K562 (cell line): ENCODE measurements around the gene TNNI2. TPM values are rescaled to one million over a fixed set of nuclear protein-coding genes. Genes with fewer than 3 reads are reported as not detected.

Experiments
- ATAC-seq: fragments of 200-7000 bp; cut with Tn5 transposase; 3 replicates; pipeline ENCODE4 v1.9.1; 2020; ENCODE audit warnings: moderate library complexity
- BruUV-seq: library from RNA; stranded (reverse); fragments of 400-500 nt; replicated peaks from 2 replicates; lab custom pipeline; 2021; lab: Mats Ljungman, UMichigan
- CTCF ChIA-PET: fragments of 300-600 bp; formaldehyde crosslinking; extraction: SDS; loops from one replicate; lab custom pipeline; 2021; ENCODE audit warnings: low intra/inter-chr PET ratio; lab: Yijun Ruan, JAX
- POLR2A ChIA-PET: fragments of 300-600, 350-650 bp; sonication (Branson Sonifier 250); formaldehyde crosslinking; extraction: SDS; loops from one replicate; lab custom pipeline; 2021; ENCODE audit warnings: antibody characterized with exemption, inconsistent platforms; lab: Yijun Ruan, JAX
- DNase-seq, 4 experiments: peaks; one replicate each; pipeline versions ENCODE4 v3.0.0 to v3.0.0-alpha.2; 2011 to 2018; ENCODE audit warnings: low spot score in 3 of 4, mixed read lengths in 3 of 4; ENCODE audit errors: extremely low read depth in 1 of 4
- FAIRE-seq: peaks from 2 replicates; lab custom pipeline; 2011; peaks lifted over from hg19 to GRCh38; lab: Jason Lieb, UNC
- H2AFZ ChIP-seq: 2 replicates; pipeline ENCODE4 v1.6.0; 2011; ENCODE audit warnings: low read depth, low read length, control low read depth, inconsistent platforms
- H3K27ac ChIP-seq: fragments of 200-600 bp; 3 replicates; pipeline ENCODE4 v1.8.0; 2011; ENCODE audit warnings: low read depth, mild to moderate bottlenecking, control low read depth, inconsistent platforms, low read length, moderate library complexity, mixed read lengths; ENCODE audit errors: extremely low read depth
- H3K27me3 ChIP-seq, 2 experiments: fragments of 300-600 bp in 1 of 2; 2 replicates in 1 of 2; 3 replicates in 1 of 2; pipeline versions ENCODE4 v1.6.0 to v1.8.0; 2011; ENCODE audit warnings: inconsistent platforms in 2 of 2, low read length in 2 of 2, mild to moderate bottlenecking in 1 of 2, mixed read lengths in 1 of 2, moderate library complexity in 1 of 2; ENCODE audit not compliant: control insufficient read depth in 2 of 2, insufficient read depth in 2 of 2
- H3K36me3 ChIP-seq: fragments of 300-600 bp; 3 replicates; pipeline ENCODE4 v1.8.0; 2011; ENCODE audit warnings: mild to moderate bottlenecking, low read length, inconsistent platforms; ENCODE audit not compliant: control insufficient read depth, insufficient read depth
- H3K4me1 ChIP-seq, 2 experiments: fragments of 200-600 bp in 1 of 2; replicated peaks in 1 of 2; 2 replicates in 1 of 2; 3 replicates in 1 of 2; pipeline versions ENCODE4 v1.5.1 to v1.8.0; 2011; ENCODE audit warnings: inconsistent platforms in 2 of 2, low read length in 2 of 2, mild to moderate bottlenecking in 1 of 2, mixed read lengths in 1 of 2, moderate library complexity in 1 of 2; ENCODE audit not compliant: control insufficient read depth in 2 of 2, insufficient read depth in 2 of 2
- H3K4me2 ChIP-seq: 2 replicates; pipeline ENCODE4 v1.6.1; 2011; ENCODE audit warnings: low read length, control low read depth, inconsistent platforms, mixed read lengths; ENCODE audit not compliant: insufficient read depth
- H3K4me3 ChIP-seq: fragments of 200-600 bp; sonication (generic), shearing (Covaris generic); 2 replicates; pipeline ENCODE4 v1.5.1; 2016; ENCODE audit warnings: control low read depth, inconsistent platforms
- H3K79me2 ChIP-seq: fragments of 200-600 bp; 3 replicates; pipeline ENCODE4 v1.8.0; 2011; ENCODE audit warnings: low read length, inconsistent platforms; ENCODE audit not compliant: control insufficient read depth, insufficient read depth
- H3K9ac ChIP-seq, 2 experiments: 2 replicates each; pipeline versions ENCODE4 v1.6.0 to v1.6.1; 2011; ENCODE audit warnings: low read depth in 2 of 2, low read length in 2 of 2, control low read depth in 1 of 2, inconsistent platforms in 1 of 2, mild to moderate bottlenecking in 1 of 2, mixed read lengths in 1 of 2; ENCODE audit not compliant: insufficient read depth in 1 of 2
- H3K9me1 ChIP-seq: one replicate; pipeline ENCODE4 v1.6.0; 2011; ENCODE audit warnings: inconsistent platforms, mild to moderate bottlenecking, low read length, moderate library complexity; ENCODE audit not compliant: control insufficient read depth, insufficient read depth
- H3K9me3 ChIP-seq: replicated peaks from 2 replicates; pipeline ENCODE4 v1.5.1; 2011; ENCODE audit warnings: low read depth, low read length, inconsistent platforms; ENCODE audit not compliant: control insufficient read depth, insufficient read depth
- H4K20me1 ChIP-seq: replicated peaks from 2 replicates; pipeline ENCODE4 v1.6.1; 2011; ENCODE audit warnings: low read length, inconsistent platforms, mixed read lengths; ENCODE audit not compliant: control insufficient read depth, insufficient read depth
- CEBPB ChIP-seq: fragments of 450-650 bp; IDR thresholded peaks from 2 replicates; pipeline ENCODE4 v1.6.1; 2016; ENCODE audit warnings: missing genetic modification characterization, missing compliant biosample characterization
- FOXM1 ChIP-seq, 2 experiments: fragments of 450-650 bp in 1 of 2; sonication (generic) in 1 of 2; formaldehyde crosslinking in 1 of 2; IDR thresholded peaks; 2 replicates each; pipeline versions ENCODE4 v1.6.1 to v1.9.0; 2017 to 2022; ENCODE audit warnings: low read depth in 2 of 2, mild to moderate bottlenecking in 2 of 2, missing genetic modification reagents in 1 of 2, moderate library complexity in 1 of 2
- PTTG1 ChIP-seq: fragments of 450-650 bp; IDR thresholded peaks from 2 replicates; pipeline ENCODE4 v1.6.1; 2016; ENCODE audit warnings: low read depth, mild to moderate bottlenecking, missing genetic modification characterization, missing compliant biosample characterization
- SRSF7 ChIP-seq: fragments of 200-400 bp; formaldehyde crosslinking; optimal IDR thresholded peaks from 2 replicates; pipeline ENCODE3; 2017; ENCODE audit warnings: mild to moderate bottlenecking, low read depth, low read length
- WGBS: fragments of 100-300 bp; shearing (Covaris generic); methylation state at CpG from one replicate; pipeline ENCODE4 v1.1.6; 2016; ENCODE audit warnings: low coverage, mixed read lengths; ENCODE audit not compliant: insufficient coverage; ENCODE audit errors: missing lambda C conversion rate; 5-methylcytosine and 5-hydroxymethylcytosine counted together
- in situ Hi-C: fragments of 300-500 bp; cut with MboI; formaldehyde crosslinking; loops from 4 replicates; pipeline ENCODE4 v1.15.0; 2018; ENCODE audit warnings: inconsistent platforms, mixed read lengths
- intact Hi-C: fragments of 100-400 bp; cut with micrococcal nuclease; formaldehyde crosslinking; loops from 2 replicates; pipeline ENCODE4 v1.14.2; 2022
- polyA plus RNA-seq, 8 experiments: library from polyadenylated mRNA; depleted of rRNA in 4 of 8; stranded (reverse) in 5 of 8; unstranded in 3 of 8; fragments of >200 nt; fragmentation: Nextera tagmentation in 2 of 8; fragmentation: Illumina TruSeq in 1 of 8; extraction: Ambion mirVana in 2 of 8; extraction: Trizol in 1 of 8; gene quantifications; 2 replicates each; pipeline versions ENCODE4 v1.2.1 to v1.2.3, GENCODE V29; 2011 to 2014; ENCODE audit warnings: inconsistent platforms in 1 of 8, missing spikeins in 1 of 8
- total RNA-seq, 7 experiments: library from RNA; depleted of rRNA in 6 of 7; stranded (reverse); fragments of >200 nt in 6 of 7; fragmentation: Illumina TruSeq in 2 of 7; extraction: Trizol in 2 of 7; gene quantifications; 2 replicates each; pipeline versions ENCODE4 v1.2.1 to v1.2.3, GENCODE V29; 2011 to 2021; ENCODE audit warnings: low replicate concordance in 1 of 7
- TF ChIP-seq, protein P1 (sequence below): sonication (generic); formaldehyde crosslinking; IDR thresholded peaks from 2 replicates; pipeline ENCODE4 v1.9.0; 2022; ENCODE audit warnings: mild to moderate bottlenecking, missing genetic modification reagents

Gene TNNI2
- total and polyA plus RNA-seq, 9 of the 15 experiments (the other 6 are each of a cell fraction or from before 2014, with no cell fraction given), result not detected

DNA sequence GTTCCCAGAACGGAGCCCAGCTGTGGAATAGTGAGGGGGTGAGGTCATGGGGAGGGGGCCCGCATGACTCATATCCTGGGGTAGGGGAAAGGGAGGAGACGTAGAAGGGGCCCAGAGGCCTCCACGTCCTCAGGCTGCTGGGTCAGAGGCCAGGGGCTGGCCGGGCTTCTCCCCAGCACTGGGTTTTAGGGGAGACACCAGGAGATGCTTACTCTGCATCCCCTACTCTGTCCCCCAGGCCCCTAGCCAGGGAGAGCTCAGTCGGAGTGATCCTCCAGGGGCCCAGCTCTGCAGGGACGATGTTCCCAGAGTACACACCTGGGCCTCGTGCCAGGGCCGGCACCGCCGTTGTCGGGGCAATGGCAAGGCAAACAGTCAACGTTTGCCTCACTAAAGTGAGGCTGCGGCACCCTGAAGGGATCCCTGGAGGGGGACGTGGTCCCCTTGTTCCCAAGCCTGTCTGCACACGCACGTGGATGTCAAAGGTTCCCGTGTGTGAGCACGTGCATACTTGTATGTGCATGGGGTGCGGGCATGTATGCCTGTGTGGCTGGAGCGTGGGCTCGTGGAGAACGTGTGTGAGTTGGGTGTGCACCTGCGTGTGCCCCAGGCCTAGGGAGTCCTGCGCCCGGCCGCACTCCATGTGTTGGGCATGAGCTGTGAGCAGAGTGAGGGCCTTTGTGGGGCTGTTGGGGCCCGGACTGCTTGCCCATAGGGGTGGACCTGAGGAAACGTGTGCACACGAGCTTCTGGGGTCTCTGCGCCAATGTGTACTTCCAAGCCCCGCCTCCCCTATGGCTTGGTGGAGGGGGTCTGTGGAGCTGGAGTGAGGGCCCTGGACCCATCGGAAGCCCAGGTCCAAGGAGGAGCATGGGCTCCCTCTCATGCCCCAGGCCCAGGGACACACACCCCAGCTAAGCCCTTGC is 38.7 kb downstream of the TNNI2 start:
- in situ Hi-C loops, result loop anchor here (10.0 kb wide), 1 partner anchor 127 kb away; no protein-coding TSS in a partner anchor
- WGBS, result 16% methylated on average over 31 of the region's 33 CpGs

More for the DNA sequence above, 38.7 kb downstream of the TNNI2 start:
- FAIRE-seq (no peak), ATAC-seq (no peak), DNase-seq (no peak)
- Histone ChIP-seq H2AFZ (no peak overlapping the region), H3K4me3 (no peak overlapping the region), H3K4me1 (peaks cover 0 to 42% of the 10 kb centered on the region in 2 experiments; a peak in 2 of 5 replicates), H3K9ac (no peak overlapping the region), H3K9me1 (no peaks in the 10 kb centered on the region), H3K4me2 (no peak overlapping the region), H3K27ac (no peak overlapping the region), H3K27me3 (peaks cover 3 to 56% of the 10 kb centered on the region in 2 experiments; a peak in 3 of 5 replicates), H4K20me1 (0 out of 2 replicates have a peak, but pooled peaks cover 3% of the 10 kb centered on the region), H3K36me3 (no peaks in the 10 kb centered on the region), H3K9me3 (no peaks in the 10 kb centered on the region), H3K79me2 (no peaks in the 10 kb centered on the region)
- no TSS peak for BruUV-seq
- CTCF ChIA-PET, result interaction anchor here (1.2 kb wide), 1 partner anchor 123 kb away, joined by 4 read pairs; no protein-coding TSS in a partner anchor
- intact Hi-C loops, result loop anchor here (5.0 kb wide), 1 partner anchor 185 kb away; no protein-coding TSS in a partner anchor
- TF ChIP-seq PTTG1 (tag), result no peak
- TF ChIP-seq, protein P1, sequence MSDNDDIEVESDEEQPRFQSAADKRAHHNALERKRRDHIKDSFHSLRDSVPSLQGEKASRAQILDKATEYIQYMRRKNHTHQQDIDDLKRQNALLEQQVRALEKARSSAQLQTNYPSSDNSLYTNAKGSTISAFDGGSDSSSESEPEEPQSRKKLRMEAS (CRISPR knock-in tag), result peak; percentile 27; the same call in 1 of the 2 replicates
- no peak for TF ChIP-seq FOXM1 (IDR thresholded peaks at IDR 0.05; ENCODE audit: low read depth)
- TF ChIP-seq FOXM1 (CRISPR knock-in tag; IDR thresholded peaks at IDR 0.05; ENCODE audit: low read depth), result no peak
- no peak for TF ChIP-seq SRSF7
- TF ChIP-seq CEBPB (tag), result no peak
- POLR2A ChIA-PET, result no interaction called here
